Activated naive CD8-positive, alpha-beta T cell treated with anti-CD3 and anti-CD28 coated beads, Interleukin-2, amount 10 ng/mL, durations not matched to agents 7 days and 5 days (primary cell): ENCODE results near the gene SLC25A47. TPM values are rescaled to one million over a fixed set of nuclear protein-coding genes. Genes with fewer than 3 reads are reported as not detected.
A peak's percentile ranks its signal among the peaks of the same experiment; 100 is the strongest.

Experiments used
- ATAC-seq: fragments of 150-1000 bp; cut with Tn5 transposase; one replicate; pipeline ENCODE4 v1.10.0; 2021; ENCODE audit warnings: low read depth, moderate library complexity
- POLR2A ChIA-PET: fragments of 350-600 bp; sonication (Branson Sonifier 250); formaldehyde crosslinking; loops from one replicate; lab custom pipeline; 2021; ENCODE audit warnings: antibody characterized with exemption; lab: Charles Lee
- DNase-seq: peaks from one replicate; pipeline ENCODE4 v3.0.0; 2021
- H3K27ac Mint-ChIP-seq: one replicate; pipeline ENCODE4 v1.8.0; 2022; ENCODE audit warnings: mild to moderate bottlenecking, mixed read lengths
- H3K27me3 Mint-ChIP-seq: one replicate; pipeline ENCODE4 v1.8.0; 2022; ENCODE audit warnings: mild to moderate bottlenecking, moderate library complexity, mixed read lengths
- H3K36me3 Mint-ChIP-seq: one replicate; pipeline ENCODE4 v1.8.0; 2021; ENCODE audit warnings: mild to moderate bottlenecking, mixed read lengths
- H3K4me1 Mint-ChIP-seq: one replicate; pipeline ENCODE4 v1.8.0; 2021; ENCODE audit warnings: mixed read lengths
- H3K4me3 Mint-ChIP-seq: one replicate; pipeline ENCODE4 v1.8.0; 2022; ENCODE audit warnings: mild to moderate bottlenecking, moderate library complexity, mixed read lengths
- H3K9me3 Mint-ChIP-seq: one replicate; pipeline ENCODE4 v1.8.0; 2021; ENCODE audit warnings: mixed read lengths
- total RNA-seq, 2 experiments: library from RNA; stranded (reverse); gene quantifications; one replicate each; pipeline ENCODE4 v1.2.3, GENCODE V29; 2021

SLC25A47 gene
- total RNA-seq, 2 experiments from 2014 or later: not detected

DNA sequence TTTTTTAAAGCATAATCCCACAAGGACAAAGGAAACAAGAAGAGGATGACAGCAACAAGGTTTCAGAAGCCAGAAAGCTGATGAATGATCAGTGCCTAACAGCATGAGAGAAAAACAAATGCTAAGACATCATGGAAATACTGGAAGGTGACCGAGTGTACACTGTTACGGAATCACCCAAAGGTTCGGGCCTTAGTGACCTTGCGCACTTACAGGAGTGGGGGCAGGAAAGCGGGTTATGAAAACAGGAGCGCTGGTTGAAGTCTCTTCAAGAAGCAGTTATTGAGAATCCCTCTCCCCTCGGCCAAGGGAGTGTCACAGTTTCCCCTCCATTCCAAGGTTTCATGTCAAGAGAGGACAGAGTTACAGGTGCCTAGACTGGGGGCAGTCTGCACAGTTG lies 42.6 kb downstream of the SLC25A47 start:
- Mint-ChIP-seq H3K36me3 (peaks cover 43% of the 10 kb centered on the region), H3K27me3 (no peaks in the 10 kb centered on the region), H3K4me3 (no peak overlapping the region), H3K27ac (no peak overlapping the region), H3K4me1 (peaks cover 39% of the 10 kb centered on the region), H3K9me3 (no peaks in the 10 kb centered on the region)
- no peak for ATAC-seq
- POLR2A ChIA-PET: interaction anchor here (1.1 kb wide), 1 partner anchor 9 kb away, joined by 5 read pairs; a partner anchor contains a TSS
- no peak for DNase-seq

DNA sequence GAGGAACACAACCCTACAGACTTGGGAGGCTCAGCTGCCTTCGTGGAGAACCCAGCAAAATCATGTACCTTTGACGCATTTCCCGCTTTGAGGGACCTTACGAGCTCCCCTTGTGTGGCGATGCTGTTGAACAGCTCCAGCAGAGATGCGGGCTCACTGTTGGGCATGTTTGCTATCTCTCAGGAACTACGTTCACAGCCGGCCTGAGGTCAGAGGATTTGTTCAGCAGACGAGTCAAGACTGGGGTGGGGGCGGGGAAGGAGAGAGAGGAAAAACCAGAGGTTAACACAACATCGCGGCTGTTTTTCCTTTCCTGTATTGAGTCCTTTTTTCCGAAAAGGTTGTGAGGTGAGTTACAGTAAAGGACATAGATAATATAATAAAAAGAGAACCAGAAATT lies 45.9 kb downstream of the SLC25A47 start:
- Mint-ChIP-seq H3K27me3 (no peaks in the 10 kb centered on the region), H3K9me3 (no peaks in the 10 kb centered on the region), H3K36me3 (peaks cover 50% of the 10 kb centered on the region), H3K4me1 (peaks cover 50% of the 10 kb centered on the region), H3K27ac (no peak overlapping the region), H3K4me3 (no peak overlapping the region)
- DNase-seq: no peak
- POLR2A ChIA-PET: no interaction called here
- ATAC-seq: no peak

DNA sequence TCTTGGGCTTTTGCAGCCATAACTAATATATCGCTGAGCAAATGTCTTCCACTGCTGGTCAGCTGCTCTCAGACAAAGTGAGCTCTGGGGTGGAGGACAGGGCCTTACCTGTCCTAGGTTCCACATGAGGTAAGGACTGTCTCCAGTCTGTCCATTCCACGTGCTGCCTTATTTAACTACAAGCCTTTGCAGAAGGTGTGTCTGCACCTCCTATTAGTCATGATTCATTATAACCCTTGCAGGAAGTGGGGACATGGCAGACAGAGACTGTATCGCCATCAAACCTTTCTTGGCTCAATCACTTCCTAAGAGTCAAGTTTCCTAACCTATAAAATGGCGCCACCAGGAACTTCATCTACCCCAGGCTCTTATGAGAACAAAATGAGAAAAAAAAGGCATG lies 46.9 kb downstream of the SLC25A47 start:
- DNase-seq: no peak
- H3K36me3 Mint-ChIP-seq: peaks cover 51% of the 10 kb centered on the region
- POLR2A ChIA-PET: no interaction called here
- H3K27ac Mint-ChIP-seq: peak overlapping the region; percentile 69
- H3K4me3 Mint-ChIP-seq: peak overlapping the region; percentile 37
- no peaks in the 10 kb centered on the region for H3K27me3 Mint-ChIP-seq
- H3K9me3 Mint-ChIP-seq: no peaks in the 10 kb centered on the region
- peak; percentile 42 for ATAC-seq
- peaks cover 60% of the 10 kb centered on the region for H3K4me1 Mint-ChIP-seq

DNA sequence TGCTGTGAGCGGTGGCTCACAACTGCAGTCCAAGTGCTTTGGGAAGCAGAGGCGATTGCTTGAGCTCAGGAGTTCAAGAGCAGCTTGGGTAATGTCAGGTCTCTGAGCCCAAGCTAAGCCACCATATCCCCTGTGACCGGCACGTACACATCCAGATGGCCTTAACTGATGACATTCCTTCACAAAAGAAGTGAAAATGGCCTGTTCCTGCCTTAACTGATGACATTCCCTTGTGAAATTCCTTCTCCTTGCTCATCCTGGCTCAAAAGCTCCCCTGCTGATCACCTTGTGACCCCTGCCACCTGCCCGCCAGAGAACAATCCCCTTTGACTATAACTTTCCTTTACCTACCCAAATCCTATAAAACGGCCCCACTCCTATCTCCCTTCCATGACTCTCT lies 48.6 kb downstream of the SLC25A47 start:
- Mint-ChIP-seq H3K36me3 (peaks cover 41% of the 10 kb centered on the region), H3K4me1 (peaks cover 60% of the 10 kb centered on the region), H3K27ac (peak overlapping the region; percentile 68), H3K4me3 (peak overlapping the region; percentile 68), H3K27me3 (no peaks in the 10 kb centered on the region), H3K9me3 (no peaks in the 10 kb centered on the region)
- no peak for ATAC-seq
- POLR2A ChIA-PET: interaction anchor here (1.1 kb wide), 1 partner anchor 10 kb away, joined by 3 read pairs; no protein-coding TSS in a partner anchor
- no peak for DNase-seq

DNA sequence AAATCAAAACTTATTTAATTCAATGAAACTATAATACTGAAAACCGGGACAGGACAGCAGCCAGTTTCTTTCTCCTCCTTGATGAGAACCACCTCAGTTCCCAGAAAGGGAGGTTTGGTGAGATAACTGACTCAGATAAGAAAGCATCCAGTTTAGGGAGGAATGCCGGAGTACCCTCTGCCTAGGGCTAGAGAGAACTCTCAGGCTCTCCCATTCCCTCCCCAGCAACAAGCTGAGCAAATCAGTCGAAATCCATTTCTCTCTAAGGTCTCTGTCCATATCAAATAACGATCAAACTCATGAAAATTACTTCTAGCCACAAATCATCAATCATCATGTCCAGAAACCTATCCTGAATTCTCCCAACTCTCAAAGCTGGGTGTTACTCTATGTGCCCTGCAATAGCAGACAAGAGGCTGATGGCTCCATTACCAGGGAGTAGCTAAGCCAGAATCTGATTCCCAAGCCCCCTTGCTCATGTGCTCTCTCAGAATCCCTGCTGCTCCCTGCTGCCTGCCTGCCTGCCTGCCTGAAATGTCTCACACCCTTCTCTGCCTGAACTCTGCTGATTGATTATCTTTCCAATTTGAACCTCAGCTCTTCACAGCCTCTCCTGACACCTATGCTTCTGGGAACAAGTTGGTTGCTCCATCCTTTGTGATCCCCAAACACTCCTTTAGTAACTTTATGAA lies 49.4 kb downstream of the SLC25A47 start:
- Mint-ChIP-seq H3K27me3 (no peaks in the 10 kb centered on the region), H3K4me3 (peak overlapping the region; percentile 88), H3K36me3 (peaks cover 39% of the 10 kb centered on the region), H3K9me3 (no peaks in the 10 kb centered on the region), H3K4me1 (peaks cover 61% of the 10 kb centered on the region), H3K27ac (peak overlapping the region; percentile 92)
- ATAC-seq (no peak), DNase-seq (no peak)
- POLR2A ChIA-PET: interaction anchor here (1.3 kb wide), 1 partner anchor 9 kb away, joined by 3 read pairs; no protein-coding TSS in a partner anchor

DNA sequence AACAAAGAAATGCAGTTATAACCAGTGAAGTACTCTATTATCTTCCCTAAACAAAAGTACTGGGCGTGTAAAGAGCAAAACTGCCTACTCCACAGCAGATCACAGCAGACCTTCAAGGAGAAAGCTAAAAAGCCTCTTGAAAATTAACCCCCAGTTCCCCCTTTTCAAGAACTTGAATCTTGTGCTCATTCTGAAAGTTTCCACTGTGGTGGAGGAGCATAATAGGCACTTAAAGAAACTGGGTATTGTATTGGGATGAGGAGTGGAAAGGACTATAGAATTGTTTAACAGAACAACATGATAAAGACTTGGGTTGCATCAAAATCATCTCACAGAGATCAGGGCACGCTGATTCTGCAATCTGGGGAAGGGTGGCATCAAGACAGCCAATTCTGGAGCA lies 51.1 kb downstream of the SLC25A47 start:
- Mint-ChIP-seq H3K4me1 (peaks cover 54% of the 10 kb centered on the region), H3K27ac (peak overlapping the region; percentile 92), H3K36me3 (peaks cover 25% of the 10 kb centered on the region), H3K9me3 (no peaks in the 10 kb centered on the region), H3K4me3 (peak overlapping the region; percentile 88), H3K27me3 (no peaks in the 10 kb centered on the region)
- DNase-seq: no peak
- no peak for ATAC-seq
- POLR2A ChIA-PET: interaction anchor here (1.3 to 1.7 kb wide), 4 partner anchors 8 to 72 kb away, joined by 4 to 6 read pairs (median 5); no protein-coding TSS in a partner anchor

DNA sequence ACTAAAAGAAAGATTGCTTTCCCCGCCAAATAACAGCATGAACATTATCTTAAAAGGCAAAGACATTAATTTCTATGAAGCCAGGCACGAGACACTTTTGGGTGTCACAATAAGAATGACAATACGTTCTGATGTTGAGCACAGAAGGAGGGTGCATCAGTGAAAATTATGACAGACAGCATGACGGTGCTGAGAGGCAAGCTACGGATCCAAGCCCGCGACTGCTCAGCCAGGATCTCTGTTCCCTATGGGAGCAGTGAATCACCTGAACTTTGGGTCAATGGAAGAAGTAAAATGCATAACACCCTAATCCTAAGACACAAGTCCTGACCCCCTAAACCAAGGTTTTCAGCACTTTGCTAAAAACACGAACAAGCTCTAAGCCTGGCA lies 51.7 kb downstream of the SLC25A47 start:
- H3K27me3 Mint-ChIP-seq: no peaks in the 10 kb centered on the region
- H3K36me3 Mint-ChIP-seq: peaks cover 22% of the 10 kb centered on the region
- ATAC-seq (no peak), DNase-seq (no peak)
- H3K4me1 Mint-ChIP-seq: peaks cover 50% of the 10 kb centered on the region
- POLR2A ChIA-PET: interaction anchor here (0.7 to 1.7 kb wide), 15 partner anchors 9 to 771 kb away, joined by 3 to 11 read pairs (median 4); partner anchors contain the start of genes CCDC85C and SLC25A29
- peak overlapping the region; percentile 88 for H3K4me3 Mint-ChIP-seq
- no peaks in the 10 kb centered on the region for H3K9me3 Mint-ChIP-seq
- H3K27ac Mint-ChIP-seq: peak overlapping the region; percentile 92

DNA sequence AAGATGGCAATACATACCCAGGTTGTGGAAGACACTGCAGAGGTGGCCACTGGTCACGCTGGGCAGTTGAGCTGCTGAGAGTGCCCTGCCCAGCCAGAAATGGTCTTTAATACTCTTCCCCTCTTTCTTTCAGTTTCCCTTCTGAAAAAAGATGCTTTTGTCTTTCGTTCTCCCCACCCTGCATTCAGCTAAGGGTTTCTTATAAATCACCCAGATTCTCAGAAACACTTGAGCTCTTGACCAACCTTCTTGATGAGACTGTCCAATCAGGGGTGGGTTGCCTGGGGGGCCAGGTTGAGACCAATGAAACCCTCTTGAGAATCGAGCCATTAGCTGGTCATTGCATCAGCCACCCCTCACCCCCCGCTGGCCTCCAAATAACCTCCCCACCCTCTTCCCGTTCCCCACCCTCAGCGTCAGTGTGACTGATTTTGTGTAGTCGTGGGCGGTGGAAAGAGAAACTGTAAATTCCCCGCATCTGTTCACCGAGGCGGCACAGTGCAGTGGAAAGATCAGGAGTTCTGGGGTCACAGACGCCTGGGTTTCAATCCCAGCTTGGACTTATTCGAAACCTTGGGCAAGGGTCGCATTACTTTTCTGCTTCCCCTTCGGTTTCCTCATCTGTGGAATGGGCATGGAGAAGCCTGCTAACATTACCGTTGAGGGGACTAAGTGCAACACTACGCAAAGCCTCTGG lies 52.3 kb downstream of the SLC25A47 start:
- peak; percentile 60 for ATAC-seq
- H3K9me3 Mint-ChIP-seq: no peaks in the 10 kb centered on the region
- peaks cover 44% of the 10 kb centered on the region for H3K4me1 Mint-ChIP-seq
- POLR2A ChIA-PET: interaction anchor here (0.7 to 1.7 kb wide), 16 partner anchors 9 to 771 kb away, joined by 3 to 11 read pairs (median 4); partner anchors contain the start of genes CCDC85C and SLC25A29
- peak overlapping the region; percentile 88 for H3K4me3 Mint-ChIP-seq
- peak; percentile 71 for DNase-seq
- no peaks in the 10 kb centered on the region for H3K27me3 Mint-ChIP-seq
- H3K27ac Mint-ChIP-seq: peak overlapping the region; percentile 92
- peaks cover 18% of the 10 kb centered on the region for H3K36me3 Mint-ChIP-seq

DNA sequence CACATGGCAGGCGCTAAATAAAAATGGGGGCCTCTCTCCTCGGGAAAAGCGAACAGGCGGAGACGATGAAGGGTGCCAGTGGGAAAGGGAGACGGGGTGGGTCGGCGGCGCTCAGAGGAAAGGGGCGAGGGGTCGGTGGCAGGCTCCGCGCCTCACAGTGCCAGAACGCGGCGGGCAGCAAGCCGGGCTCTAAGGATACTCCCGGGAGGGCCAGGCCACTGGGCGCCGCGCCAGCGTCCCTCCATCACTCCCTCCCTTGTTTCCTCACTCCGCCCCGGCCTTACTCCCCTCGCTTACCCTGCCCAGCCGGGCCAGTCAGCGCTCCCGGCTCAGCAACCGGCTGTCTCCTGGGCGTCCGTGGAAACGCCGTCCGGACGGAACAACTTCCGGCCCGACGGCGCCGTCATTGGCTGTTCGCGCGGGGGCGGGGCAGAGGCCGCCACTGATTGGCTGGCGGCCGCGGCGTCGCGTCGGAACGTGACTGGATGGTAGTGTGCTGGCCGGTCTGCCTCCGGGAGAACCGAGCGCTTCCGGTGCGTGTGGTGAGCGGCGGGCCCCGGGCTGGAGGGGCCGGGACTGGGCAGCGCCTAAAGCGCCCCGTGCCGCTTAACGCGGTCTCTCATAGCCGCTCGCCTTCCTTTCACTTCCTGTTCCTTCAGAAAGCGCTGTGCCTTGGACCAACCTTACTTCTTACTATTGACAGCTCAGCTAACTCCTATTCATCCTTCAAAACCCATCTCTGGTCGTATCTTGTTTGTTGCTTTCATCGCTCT lies 53.0 kb downstream of the SLC25A47 start, which contains the start of gene WDR25:
Gene WDR25, plus strand, starts transcription at position 523 of the 773 bp plus-strand sequence.
- Mint-ChIP-seq H3K27ac (peak within 1 kb of the TSS; percentile 92), H3K4me1 (peaks cover 41% of the 10 kb centered on the region), H3K9me3 (no peaks in the 10 kb centered on the region), H3K36me3 (peaks cover 18% of the 10 kb centered on the region), H3K27me3 (no peaks in the 10 kb centered on the region), H3K4me3 (peak within 1 kb of the TSS; percentile 88)
- POLR2A ChIA-PET: interaction anchor here (0.8 to 1.7 kb wide), 9 partner anchors 13 to 772 kb away, joined by 3 to 11 read pairs (median 4); partner anchors contain the start of genes CCDC85C and SLC25A29
- DNase-seq (peak; percentile 97), ATAC-seq (peak; percentile 78)

DNA sequence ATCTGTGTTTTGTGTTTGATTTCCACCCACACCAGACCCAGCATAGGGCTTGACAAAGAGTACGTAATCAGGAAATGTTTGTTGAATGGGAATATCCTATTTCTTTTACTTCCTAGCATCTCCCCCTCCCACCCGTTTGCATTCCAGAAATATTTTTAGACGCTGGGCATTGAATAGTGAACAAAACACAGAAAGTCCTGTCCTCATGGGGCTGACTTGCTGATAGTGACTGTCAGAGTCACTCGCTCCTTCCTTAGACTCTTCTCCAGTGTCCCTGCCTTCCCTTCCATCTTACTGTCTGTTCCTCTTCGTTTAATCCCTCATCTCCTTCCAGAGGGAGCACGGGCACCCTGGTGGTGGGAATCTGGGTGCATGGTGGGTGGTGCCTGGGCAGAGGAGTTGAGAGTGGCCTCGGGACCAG lies 53.6 kb downstream of the SLC25A47 start:
- H3K36me3 Mint-ChIP-seq: peaks cover 15% of the 10 kb centered on the region
- peak overlapping the region; percentile 88 for H3K4me3 Mint-ChIP-seq
- POLR2A ChIA-PET: interaction anchor here (1.0 to 1.7 kb wide), 2 partner anchors 73 to 184 kb away, joined by 3 to 4 read pairs; no protein-coding TSS in a partner anchor
- H3K9me3 Mint-ChIP-seq: no peaks in the 10 kb centered on the region
- ATAC-seq: no peak
- no peak for DNase-seq
- peak overlapping the region; percentile 92 for H3K27ac Mint-ChIP-seq
- H3K27me3 Mint-ChIP-seq: no peaks in the 10 kb centered on the region
- H3K4me1 Mint-ChIP-seq: peaks cover 41% of the 10 kb centered on the region
